Measurements from ENCODE around the gene TCF3.

The TCF3 gene

DNA sequence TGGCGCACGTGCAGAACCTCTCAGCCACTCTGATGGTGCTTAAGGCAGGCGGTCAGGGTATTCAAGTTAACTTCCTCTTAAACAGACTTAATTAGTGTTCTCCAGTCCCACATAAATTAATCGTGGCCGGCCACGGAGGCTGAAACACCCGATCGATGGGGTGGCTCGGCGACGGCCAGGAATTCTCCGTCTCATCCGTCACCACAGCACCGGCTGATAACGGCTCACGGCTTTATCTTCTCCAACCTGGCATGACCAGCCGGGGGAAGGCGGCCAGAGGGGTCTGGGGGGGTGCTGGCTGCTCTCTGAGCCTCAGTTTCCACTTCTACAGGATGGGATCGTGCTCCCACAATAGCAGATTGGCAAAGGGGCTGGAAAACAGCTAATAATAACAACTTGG is 32.6 kb upstream of the TCF3 start:
- DNase-seq (ENCODE audit: insufficient read length, low spot score) (no peak), FAIRE-seq (no peak)
- TF ChIP-seq POLR2AphosphoS5 (IDR thresholded peaks at IDR 0.05; ENCODE audit: low read depth, low read length) (no peak), POU2F2 (IDR thresholded peaks at IDR 0.05; ENCODE audit: low read depth, low read length) (no peak), TAF1 (IDR thresholded peaks at IDR 0.05; ENCODE audit: low read depth, low read length) (no peak), PAX5 (IDR thresholded peaks at IDR 0.05; ENCODE audit: insufficient read depth, low read length, severe bottlenecking) (no peak), SPI1 (IDR thresholded peaks at IDR 0.05; ENCODE audit: low read depth, low read length) (no peak), POLR2A (IDR thresholded peaks at IDR 0.05; ENCODE audit: low read depth, low read length) (no peak)

DNA sequence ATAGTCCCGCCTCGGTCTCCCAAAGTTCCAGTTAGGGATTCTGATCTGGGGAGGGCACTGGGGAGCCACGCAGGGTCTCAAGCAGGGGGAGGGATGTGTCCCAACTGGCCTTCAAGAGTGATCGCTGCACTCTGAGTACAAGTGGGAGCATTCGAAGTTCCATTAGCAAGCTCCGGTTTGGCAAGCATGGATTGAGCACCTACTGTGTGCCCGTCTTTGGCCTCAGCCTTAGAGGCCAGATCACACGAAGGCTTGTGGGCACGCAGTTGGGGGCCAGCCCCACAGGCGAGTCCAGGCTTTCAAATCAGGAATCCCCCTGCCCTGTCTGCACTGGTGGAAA is 32.1 kb upstream of the TCF3 start:
- no peak for FAIRE-seq
- DNase-seq (ENCODE audit: insufficient read length, low spot score): no peak
- no peak for TF ChIP-seq TAF1 (IDR thresholded peaks at IDR 0.05; ENCODE audit: low read depth, low read length)
- no peak for TF ChIP-seq SPI1 (IDR thresholded peaks at IDR 0.05; ENCODE audit: low read depth, low read length)
- no peak for TF ChIP-seq POLR2AphosphoS5 (IDR thresholded peaks at IDR 0.05; ENCODE audit: low read depth, low read length)
- TF ChIP-seq POU2F2 (IDR thresholded peaks at IDR 0.05; ENCODE audit: low read depth, low read length): no peak
- TF ChIP-seq POLR2A (IDR thresholded peaks at IDR 0.05; ENCODE audit: low read depth, low read length): no peak

- FAIRE-seq (no peak), DNase-seq (ENCODE audit: insufficient read length, low spot score) (no peak)
- no peak for TF ChIP-seq PAX5 (IDR thresholded peaks at IDR 0.05; ENCODE audit: insufficient read depth, low read length, severe bottlenecking)
- TF ChIP-seq POLR2A (IDR thresholded peaks at IDR 0.05; ENCODE audit: low read depth, low read length): no peak
- no peak for TF ChIP-seq SPI1 (IDR thresholded peaks at IDR 0.05; ENCODE audit: low read depth, low read length)
- TF ChIP-seq POLR2AphosphoS5 (IDR thresholded peaks at IDR 0.05; ENCODE audit: low read depth, low read length): no peak
- TF ChIP-seq TAF1 (IDR thresholded peaks at IDR 0.05; ENCODE audit: low read depth, low read length): no peak
- TF ChIP-seq POU2F2 (IDR thresholded peaks at IDR 0.05; ENCODE audit: low read depth, low read length): no peak
Measured at GRCh38 chr19:1683869-1684572, 31.6 kb upstream of the TCF3 start.

- no peak for TF ChIP-seq SPI1 (IDR thresholded peaks at IDR 0.05; ENCODE audit: low read depth, low read length)
- no peak for TF ChIP-seq TAF1 (IDR thresholded peaks at IDR 0.05; ENCODE audit: low read depth, low read length)
- no peak for TF ChIP-seq POLR2AphosphoS5 (IDR thresholded peaks at IDR 0.05; ENCODE audit: low read depth, low read length)
- no peak for TF ChIP-seq POLR2A (IDR thresholded peaks at IDR 0.05; ENCODE audit: low read depth, low read length)
- TF ChIP-seq PAX5 (IDR thresholded peaks at IDR 0.05; ENCODE audit: insufficient read depth, low read length, severe bottlenecking): no peak
- TF ChIP-seq POU2F2 (IDR thresholded peaks at IDR 0.05; ENCODE audit: low read depth, low read length): no peak
- FAIRE-seq (no peak), DNase-seq (ENCODE audit: insufficient read length, low spot score) (no peak)
Measured at GRCh38 chr19:1680976-1681375, 28.6 kb upstream of the TCF3 start.

- FAIRE-seq: no peak
- no peak for TF ChIP-seq SPI1 (IDR thresholded peaks at IDR 0.05; ENCODE audit: low read depth, low read length)
- TF ChIP-seq POU2F2 (IDR thresholded peaks at IDR 0.05; ENCODE audit: low read depth, low read length): no peak
- TF ChIP-seq PAX5 (IDR thresholded peaks at IDR 0.05; ENCODE audit: insufficient read depth, low read length, severe bottlenecking): no peak
- no peak for TF ChIP-seq POLR2A (IDR thresholded peaks at IDR 0.05; ENCODE audit: low read depth, low read length)
- TF ChIP-seq TAF1 (IDR thresholded peaks at IDR 0.05; ENCODE audit: low read depth, low read length): no peak
- DNase-seq (ENCODE audit: insufficient read length, low spot score): no peak
Measured at GRCh38 chr19:1678073-1678472, 25.7 kb upstream of the TCF3 start.

- FAIRE-seq: no peak
Measured at GRCh38 chr19:1676351-1677266, 24.2 kb upstream of the TCF3 start.

GRCh38 chr19:1675633-1676350 is 23.4 kb upstream of the TCF3 start:
- FAIRE-seq (no peak), DNase-seq (ENCODE audit: insufficient read length, low spot score) (no peak)
- TF ChIP-seq POLR2A (IDR thresholded peaks at IDR 0.05; ENCODE audit: low read depth, low read length) (no peak), POU2F2 (IDR thresholded peaks at IDR 0.05; ENCODE audit: low read depth, low read length) (no peak), TAF1 (IDR thresholded peaks at IDR 0.05; ENCODE audit: low read depth, low read length) (no peak), PAX5 (IDR thresholded peaks at IDR 0.05; ENCODE audit: insufficient read depth, low read length, severe bottlenecking) (no peak), POLR2AphosphoS5 (IDR thresholded peaks at IDR 0.05; ENCODE audit: low read depth, low read length) (no peak), SPI1 (IDR thresholded peaks at IDR 0.05; ENCODE audit: low read depth, low read length) (no peak)

More at GRCh38 chr19:1676351-1677266, 24.2 kb upstream of the TCF3 start:
- no peak for DNase-seq (ENCODE audit: insufficient read length, low spot score)
- no peak for TF ChIP-seq PAX5 (IDR thresholded peaks at IDR 0.05; ENCODE audit: insufficient read depth, low read length, severe bottlenecking)
- TF ChIP-seq SPI1 (IDR thresholded peaks at IDR 0.05; ENCODE audit: low read depth, low read length): no peak
- TF ChIP-seq POLR2A (IDR thresholded peaks at IDR 0.05; ENCODE audit: low read depth, low read length): no peak

- no peak for DNase-seq (ENCODE audit: insufficient read length, low spot score)
- TF ChIP-seq TAF1 (IDR thresholded peaks at IDR 0.05; ENCODE audit: low read depth, low read length) (no peak), POU2F2 (IDR thresholded peaks at IDR 0.05; ENCODE audit: low read depth, low read length) (no peak), POLR2AphosphoS5 (IDR thresholded peaks at IDR 0.05; ENCODE audit: low read depth, low read length) (no peak), POLR2A (IDR thresholded peaks at IDR 0.05; ENCODE audit: low read depth, low read length) (no peak), SPI1 (IDR thresholded peaks at IDR 0.05; ENCODE audit: low read depth, low read length) (no peak), PAX5 (IDR thresholded peaks at IDR 0.05; ENCODE audit: insufficient read depth, low read length, severe bottlenecking) (no peak)
- FAIRE-seq: no peak
Measured at GRCh38 chr19:1674293-1674679, 21.9 kb upstream of the TCF3 start.

GRCh38 chr19:1673645-1674292 is 21.4 kb upstream of the TCF3 start:
- TF ChIP-seq POU2F2 (IDR thresholded peaks at IDR 0.05; ENCODE audit: low read depth, low read length) (no peak), PAX5 (IDR thresholded peaks at IDR 0.05; ENCODE audit: insufficient read depth, low read length, severe bottlenecking) (no peak), POLR2A (IDR thresholded peaks at IDR 0.05; ENCODE audit: low read depth, low read length) (no peak), SPI1 (IDR thresholded peaks at IDR 0.05; ENCODE audit: low read depth, low read length) (no peak), TAF1 (IDR thresholded peaks at IDR 0.05; ENCODE audit: low read depth, low read length) (no peak), POLR2AphosphoS5 (IDR thresholded peaks at IDR 0.05; ENCODE audit: low read depth, low read length) (no peak)
- FAIRE-seq: no peak
- no peak for DNase-seq (ENCODE audit: insufficient read length, low spot score)
